GM12878 (cell line): ENCODE data around the gene CATSPERD. TPM values are rescaled to one million over a fixed set of nuclear protein-coding genes. Genes with fewer than 3 reads are reported as not detected.

Source experiments
- ATAC-seq: fragments of 200-7000 bp; cut with Tn5 transposase; 3 replicates; pipeline ENCODE4 v1.9.1; 2020; ENCODE audit warnings: mild to moderate bottlenecking, moderate library complexity
- BruUV-seq: library from RNA; stranded (reverse); fragments of 400-500 nt; replicated peaks from 2 replicates; lab custom pipeline; 2021; lab: Mats Ljungman, UMichigan
- CTCF ChIA-PET: fragments of 300-600 bp; sonication (Branson Sonifier 250); formaldehyde crosslinking; extraction: SDS; loops from one replicate; lab custom pipeline; 2021; ENCODE audit warnings: inconsistent platforms; lab: Yijun Ruan, JAX
- POLR2A ChIA-PET: fragments of 350-600 bp; formaldehyde crosslinking; extraction: SDS; loops from one replicate; lab custom pipeline; 2021; ENCODE audit warnings: inconsistent platforms; lab: Charles Lee
- RAD21 ChIA-PET: fragments of 300-600 bp; sonication (Branson Sonifier 250); formaldehyde crosslinking; loops from one replicate; lab custom pipeline; 2023; ENCODE audit warnings: antibody characterized with exemption; ENCODE audit not compliant: unreplicated experiment; lab: Charles Lee
- SMC1A ChIA-PET: fragments of 300-600 bp; sonication (Branson Sonifier 250); formaldehyde crosslinking; loops from one replicate; lab custom pipeline; 2023; ENCODE audit not compliant: unreplicated experiment, uncharacterized antibody; lab: Charles Lee
- DNase-seq: peaks from one replicate; pipeline ENCODE4 v3.0.0-alpha.2; 2011; ENCODE audit warnings: low read depth, low spot score
- FAIRE-seq: peaks from 3 replicates; lab custom pipeline; 2011; peaks lifted over from hg19 to GRCh38; lab: Jason Lieb, UNC
- H2AFZ ChIP-seq: 2 replicates; pipeline ENCODE4 v1.6.0; 2011; ENCODE audit warnings: low read depth, low read length, control low read depth; ENCODE audit not compliant: control insufficient read depth
- H3K27ac ChIP-seq: 2 replicates; pipeline ENCODE4 v1.5.1; 2011; ENCODE audit warnings: control low read depth; ENCODE audit not compliant: control insufficient read depth, insufficient read depth
- H3K27me3 ChIP-seq, 2 experiments: replicated peaks in 1 of 2; 2 replicates each; pipeline versions ENCODE4 v1.6.0 to v1.6.1; 2011; ENCODE audit warnings: low read length in 1 of 2; ENCODE audit not compliant: control insufficient read depth in 2 of 2, insufficient read depth in 2 of 2
- H3K36me3 ChIP-seq, 2 experiments: 2 replicates each; pipeline ENCODE4 v1.5.1; 2011; ENCODE audit warnings: low read length in 1 of 2; ENCODE audit not compliant: control insufficient read depth in 2 of 2, insufficient read depth in 2 of 2
- H3K4me1 ChIP-seq: 2 replicates; pipeline ENCODE4 v1.6.1; 2011; ENCODE audit warnings: mild to moderate bottlenecking, low read length, moderate library complexity, mixed read lengths; ENCODE audit not compliant: control insufficient read depth, insufficient read depth
- H3K4me2 ChIP-seq: 2 replicates; pipeline ENCODE4 v1.6.0; 2011; ENCODE audit warnings: control low read depth; ENCODE audit not compliant: control insufficient read depth, insufficient read depth
- H3K4me3 ChIP-seq: fragments of 200-600 bp; sonication (generic); 2 replicates; pipeline ENCODE4 v1.5.1; 2016
- H3K79me2 ChIP-seq: 2 replicates; pipeline ENCODE4 v1.6.0; 2011; ENCODE audit warnings: low read length; ENCODE audit not compliant: control insufficient read depth, insufficient read depth
- H3K9ac ChIP-seq: 2 replicates; pipeline ENCODE4 v1.8.0; 2011; ENCODE audit warnings: low read length, control low read depth, mixed read lengths; ENCODE audit not compliant: control insufficient read depth, insufficient read depth
- H3K9me3 ChIP-seq: replicated peaks from 3 replicates; pipeline ENCODE4 v1.5.1; 2011; ENCODE audit warnings: mild to moderate bottlenecking, low read length; ENCODE audit not compliant: control insufficient read depth, insufficient read depth
- H4K20me1 ChIP-seq: 2 replicates; pipeline ENCODE4 v1.6.0; 2011; ENCODE audit not compliant: control insufficient read depth, insufficient read depth
- ASH2L ChIP-seq: fragments of 300-600, 200-600 bp; sonication (generic); IDR thresholded peaks from 2 replicates; pipeline ENCODE4 v1.6.1; 2017; ENCODE audit warnings: low read depth, mild to moderate bottlenecking, borderline replicate concordance
- ATF2 ChIP-seq: IDR thresholded peaks from 2 replicates; pipeline ENCODE4 v1.6.1; 2012; ENCODE audit warnings: low read length, inconsistent platforms
- ATF3 ChIP-seq: IDR thresholded peaks from 2 replicates; pipeline ENCODE4 v1.6.1; 2011; ENCODE audit warnings: low read depth, mild to moderate bottlenecking, low read length, moderate library complexity, borderline replicate concordance; ENCODE audit errors: extremely low read depth
- BCL11A ChIP-seq: IDR thresholded peaks from 2 replicates; pipeline ENCODE4 v1.6.1; 2011; ENCODE audit warnings: low read depth, low read length
- BMI1 ChIP-seq: fragments of 450-650 bp; IDR thresholded peaks from 2 replicates; pipeline ENCODE4 v1.6.1; 2016; ENCODE audit warnings: mild to moderate bottlenecking, moderate library complexity, borderline replicate concordance
- CBX3 ChIP-seq: fragments of 200-600 bp; sonication (generic); IDR thresholded peaks from 2 replicates; pipeline ENCODE4 v1.6.1; 2016; ENCODE audit warnings: low read depth, borderline replicate concordance
- CBX5 ChIP-seq: sonication (generic); IDR thresholded peaks from 2 replicates; pipeline ENCODE4 v1.6.1; 2016; ENCODE audit warnings: low read depth, moderate library complexity, mild to moderate bottlenecking, inconsistent platforms
- CHD4 ChIP-seq: fragments of 200-600 bp; sonication (generic); IDR thresholded peaks from 2 replicates; pipeline ENCODE4 v1.6.1; 2016; ENCODE audit warnings: mild to moderate bottlenecking
- CTCF ChIP-seq, 3 experiments: IDR thresholded peaks in 2 of 3; conservative IDR thresholded peaks in 1 of 3; 2 replicates each; pipeline ENCODE4 v1.5.1; 2011; ENCODE audit warnings: low read depth in 3 of 3, low read length in 3 of 3, mild to moderate bottlenecking in 3 of 3, control low read depth in 2 of 3, moderate library complexity in 2 of 3, inconsistent platforms in 1 of 3, mixed read lengths in 1 of 3; ENCODE audit not compliant: control insufficient read depth in 2 of 3, insufficient read depth in 1 of 3; ENCODE audit errors: extremely low read depth in 1 of 3
- ETV6 ChIP-seq, 2 experiments: fragments of 450-650 bp in 1 of 2; IDR thresholded peaks in 1 of 2; conservative IDR thresholded peaks in 1 of 2; 2 replicates each; pipeline ENCODE4 v1.6.1; 2014; ENCODE audit warnings: antibody characterized with exemption in 1 of 2, borderline replicate concordance in 1 of 2, low read depth in 1 of 2, mild to moderate bottlenecking in 1 of 2, moderate library complexity in 1 of 2
- FOXK2 ChIP-seq: fragments of 450-650 bp; IDR thresholded peaks from 2 replicates; pipeline ENCODE4 v1.6.1; 2017; ENCODE audit warnings: mild to moderate bottlenecking, moderate library complexity
- IKZF1 ChIP-seq: fragments of 450-650 bp; conservative IDR thresholded peaks from 2 replicates; pipeline ENCODE4 v1.6.1; 2017; ENCODE audit warnings: antibody characterized with exemption, mild to moderate bottlenecking
- MTA3 ChIP-seq: IDR thresholded peaks from 2 replicates; pipeline ENCODE4 v1.6.1; 2012; ENCODE audit warnings: low read length, inconsistent platforms, borderline replicate concordance
- MXI1 ChIP-seq: fragments of 150-350 bp; IDR thresholded peaks from 2 replicates; pipeline ENCODE4 v1.6.1; 2011; ENCODE audit warnings: low read depth, mild to moderate bottlenecking, inconsistent platforms, low read length, improper control_type of control experiment
- POLR2A ChIP-seq: IDR thresholded peaks from 2 replicates; pipeline ENCODE4 v1.6.1; 2011; ENCODE audit warnings: low read depth, mild to moderate bottlenecking, low read length
- TARDBP ChIP-seq: IDR thresholded peaks from 2 replicates; pipeline ENCODE4 v1.6.1; 2016; ENCODE audit warnings: borderline replicate concordance
- USF1 ChIP-seq: IDR thresholded peaks from 2 replicates; pipeline ENCODE4 v1.6.1; 2011; ENCODE audit warnings: borderline replicate concordance, low read depth, mild to moderate bottlenecking, moderate library complexity, mixed read lengths, low read length; ENCODE audit not compliant: insufficient read depth; ENCODE audit errors: extremely low read length
- WRNIP1 ChIP-seq: IDR thresholded peaks from 2 replicates; pipeline ENCODE4 v1.6.1; 2011; ENCODE audit warnings: low read depth, low read length, improper control_type of control experiment, borderline replicate concordance
- WGBS: methylation state at CpG from one replicate; pipeline ENCODE4 v1.1.6; 2016; ENCODE audit warnings: low lambda C conversion rate; ENCODE audit not compliant: insufficient replicate concordance, insufficient coverage; ENCODE audit errors: missing lambda C conversion rate; 5-methylcytosine and 5-hydroxymethylcytosine counted together
- in situ Hi-C: fragments of 300-500 bp; cut with MboI; formaldehyde crosslinking; loops from 9 replicates; pipeline ENCODE4 v1.14.3; 2018; ENCODE audit warnings: mixed read lengths
- intact Hi-C: fragments of 100-400 bp; cut with micrococcal nuclease; formaldehyde crosslinking; loops from one replicate; pipeline ENCODE4 v1.14.2; 2022; ENCODE audit not compliant: unreplicated experiment
- polyA plus RNA-seq, 11 experiments: library from polyadenylated mRNA; depleted of rRNA in 4 of 11; unstranded in 6 of 11; stranded (reverse) in 5 of 11; fragments of >200 nt; fragmentation: Nextera tagmentation in 4 of 11; fragmentation: Illumina TruSeq in 1 of 11; extraction: Ambion mirVana in 4 of 11; extraction: Trizol in 1 of 11; gene quantifications; 1 replicate in 1 of 11; 2 replicates in 10 of 11; pipeline versions ENCODE4 v1.2.1 to v1.2.3, GENCODE V29; 2011 to 2016; ENCODE audit warnings: inconsistent platforms in 2 of 11, missing spikeins in 2 of 11, low read depth in 1 of 11
- total RNA-seq, 4 experiments: library from RNA; depleted of rRNA in 3 of 4; stranded (reverse); fragments of >200 nt in 3 of 4; fragmentation: Illumina TruSeq in 1 of 4; extraction: Trizol in 1 of 4; gene quantifications; 2 replicates each; pipeline versions ENCODE4 v1.2.1 to v1.2.3, GENCODE V29; 2013 to 2021

The CATSPERD gene
- total and polyA plus RNA-seq, 10 of the 15 experiments (the other 5 are each of a cell fraction or from before 2014, with no cell fraction given), result 0.02 to 0.38 (median 0.11) TPM; not detected in 5

GRCh38 chr19:5680084-5680436, 40.4 kb upstream of the CATSPERD start (continued):
- TF ChIP-seq ATF2 (no peak), ASH2L (no peak), FOXK2 (no peak), BMI1 (no peak), WRNIP1 (no peak), USF1 (no peak), POLR2A (no peak), MXI1 (no peak), CHD4 (no peak)

- Histone ChIP-seq H3K79me2 (peaks cover 12% of the 10 kb centered on the region), H3K36me3 (no peaks in the 10 kb centered on the region; a peak in 1 of 4 replicates), H3K4me2 (peak within 1 kb of the TSS; percentile 97), H3K9ac (peak within 1 kb of the TSS; percentile 81), H2AFZ (peak within 1 kb of the TSS; percentile 99), H4K20me1 (no peaks in the 10 kb centered on the region), H3K27ac (peak within 1 kb of the TSS; percentile 46), H3K9me3 (no peaks in the 10 kb centered on the region), H3K4me3 (peak within 1 kb of the TSS; percentile 98), H3K4me1 (peaks cover 5% of the 10 kb centered on the region; the same call in 1 of the 2 replicates), H3K27me3 (no peaks in the 10 kb centered on the region)
- no TSS peak for BruUV-seq
- intact Hi-C loops, result no loop called here
- ChIA-PET RAD21 (no interaction called here), SMC1A (no interaction called here), POLR2A (no interaction called here), CTCF (no interaction called here)
- in situ Hi-C loops, result loop anchor here (10.0 kb wide), 1 partner anchor 1436 kb away; the partner anchor contains the start of gene YJU2
- ATAC-seq (peak; percentile 98), DNase-seq (peak; percentile 95), FAIRE-seq (peak; percentile 100)
- WGBS, result 4% methylated on average over 81 of the region's 94 CpGs
- TF ChIP-seq CBX5 (no peak), TARDBP (peak; percentile 79), BCL11A (no peak), CTCF (IDR thresholded peaks at IDR 0.05 in 2 of 3, conservative IDR thresholded peaks at IDR 0.05 in 1 of 3; ENCODE audit: control insufficient read depth in 2 of 3, extremely low read depth in 1 of 3, insufficient read depth in 1 of 3, low read depth in 3 of 3, low read length in 3 of 3) (no peak), ETV6 (conservative IDR thresholded peaks at IDR 0.05 in 1 of 2, IDR thresholded peaks at IDR 0.05 in 1 of 2; ENCODE audit: borderline replicate concordance in 1 of 2, low read depth in 1 of 2) (no peak), ATF3 (peak; percentile 88), CBX3 (no peak), IKZF1 (peak; percentile 100), MXI1 (peak; percentile 68), POLR2A (peak; percentile 90), MTA3 (no peak)
These were observed 39.7 kb upstream of the CATSPERD start, which contains the start of the genes HSD11B1L and MICOS13 for GRCh38 chr19:5680437-5681368. Gene HSD11B1L, plus strand, starts transcription at chr19:5681027. Its CDS starts 3,806 bp downstream, at chr19:5684833. Gene MICOS13, minus strand, starts transcription at chr19:5680516. Its CDS starts 30 bp downstream, at chr19:5680486.
